GM18868 (cell line): ENCODE data around the gene ANKRD34B.

ENCODE experiments used
- ATAC-seq: cut with Tn5 transposase; IDR thresholded peaks from one replicate; pipeline ENCODE4 v1.9.1; 2021; ENCODE audit warnings: mild to moderate bottlenecking, moderate library complexity; ENCODE audit not compliant: unreplicated experiment

The ANKRD34B gene

GRCh38 chr5:80573062-80573461, 3.0 kb upstream of the ANKRD34B start:
- ATAC-seq, result no peak

GRCh38 chr5:80569086-80569960, 757 bp downstream of the ANKRD34B start:
- no peak for ATAC-seq

GRCh38 chr5:80568251-80568650, 1.8 kb downstream of the ANKRD34B start:
- ATAC-seq, result no peak

GRCh38 chr5:80566711-80567259, 3.3 kb downstream of the ANKRD34B start:
- ATAC-seq, result no peak

GRCh38 chr5:80565330-80565729, 4.8 kb downstream of the ANKRD34B start:
- no peak for ATAC-seq

- ATAC-seq, result no peak
Measured at GRCh38 chr5:80559244-80559643, 10.8 kb downstream of the ANKRD34B start.

GRCh38 chr5:80555099-80555498, 15.0 kb downstream of the ANKRD34B start:
- no peak for ATAC-seq

GRCh38 chr5:80554646-80555045, 15.4 kb downstream of the ANKRD34B start:
- no peak for ATAC-seq

- no peak for ATAC-seq
Measured at GRCh38 chr5:80541392-80541791, 28.7 kb downstream of the ANKRD34B start.

GRCh38 chr5:80540691-80541090, 29.4 kb downstream of the ANKRD34B start:
- no peak for ATAC-seq

GRCh38 chr5:80516826-80517225, 53.3 kb downstream of the ANKRD34B start:
- ATAC-seq, result no peak

GRCh38 chr5:80509362-80509761, 60.7 kb downstream of the ANKRD34B start:
- no peak for ATAC-seq

GRCh38 chr5:80508844-80509243, 61.2 kb downstream of the ANKRD34B start:
- no peak for ATAC-seq

GRCh38 chr5:80507663-80508062, 62.4 kb downstream of the ANKRD34B start:
- no peak for ATAC-seq
